CD4-positive, alpha-beta T cell treated with Interleukin-6 at 100 ng/mL for 8 hours (primary cell): ENCODE results near the gene APLP2.
"Not testable (repeated sequence)": the region's sequence is repeated elsewhere in the genome, so short reads cannot be mapped to it uniquely, and the experiment has no call there.

Experiments used
- DNase-seq: peaks from one replicate; pipeline ENCODE4 v3.0.0-alpha.2; 2020; ENCODE audit warnings: mixed read lengths, low spot score

Gene APLP2

DNA sequence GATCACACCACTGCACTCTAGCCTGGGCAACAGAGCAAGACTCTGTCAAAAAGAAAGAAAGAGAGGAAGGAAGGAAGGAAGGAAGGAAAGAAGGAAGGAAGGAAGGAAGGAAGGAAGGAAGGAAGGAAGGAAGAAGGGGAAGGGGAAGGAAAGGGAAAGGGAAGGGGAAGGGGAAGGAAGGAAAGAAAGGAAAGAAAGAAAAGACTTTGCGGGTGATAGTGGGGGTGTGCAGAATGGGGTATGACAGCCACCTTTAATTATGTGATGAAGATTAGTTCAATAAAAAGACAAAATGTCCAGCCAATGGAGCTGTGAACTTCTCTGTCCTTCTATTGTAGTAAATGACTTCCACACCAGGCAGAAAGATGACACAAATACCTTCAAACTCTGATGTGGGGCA, 8.7 kb upstream of the APLP2 start:
- no peak for DNase-seq

DNA sequence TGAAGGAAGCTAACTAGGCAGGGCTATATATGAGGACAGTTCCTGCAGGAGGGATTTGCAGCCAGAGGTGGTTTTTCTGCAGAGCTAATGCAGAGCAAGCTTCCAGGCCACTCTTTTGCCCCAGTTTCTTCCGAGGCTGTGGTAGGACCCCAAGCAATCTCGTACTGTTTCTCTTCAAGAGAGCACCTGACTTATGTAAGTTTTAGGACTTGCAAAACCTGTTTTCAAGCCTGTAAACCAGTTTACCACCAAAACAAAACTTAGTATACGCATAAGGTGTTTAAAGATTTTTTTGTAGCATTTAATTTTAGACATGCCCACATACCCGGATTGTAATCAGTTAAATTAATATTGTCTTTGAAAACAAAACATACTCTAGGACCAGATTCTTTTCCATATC, 7.7 kb upstream of the APLP2 start:
- DNase-seq, result no peak

DNA sequence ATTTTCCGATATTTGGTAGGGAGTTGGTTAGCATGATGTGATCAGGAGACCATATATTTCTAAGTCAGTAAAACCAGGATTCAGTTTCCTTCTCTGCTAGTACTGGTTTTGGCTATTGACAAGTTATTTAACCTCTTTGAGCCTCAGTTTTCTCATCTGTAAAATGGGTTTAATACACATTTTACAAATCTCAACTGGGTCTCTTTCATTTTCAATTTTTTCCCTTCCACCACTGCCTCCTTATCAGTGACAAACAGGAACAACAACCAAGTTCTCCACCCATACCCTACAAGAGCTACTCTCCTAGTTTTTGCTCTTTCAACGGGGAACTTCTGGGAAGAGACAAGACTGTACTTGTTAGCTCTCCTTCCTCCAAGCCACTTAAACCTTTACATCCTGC, 6.2 kb upstream of the APLP2 start:
- DNase-seq, result no peak

DNA sequence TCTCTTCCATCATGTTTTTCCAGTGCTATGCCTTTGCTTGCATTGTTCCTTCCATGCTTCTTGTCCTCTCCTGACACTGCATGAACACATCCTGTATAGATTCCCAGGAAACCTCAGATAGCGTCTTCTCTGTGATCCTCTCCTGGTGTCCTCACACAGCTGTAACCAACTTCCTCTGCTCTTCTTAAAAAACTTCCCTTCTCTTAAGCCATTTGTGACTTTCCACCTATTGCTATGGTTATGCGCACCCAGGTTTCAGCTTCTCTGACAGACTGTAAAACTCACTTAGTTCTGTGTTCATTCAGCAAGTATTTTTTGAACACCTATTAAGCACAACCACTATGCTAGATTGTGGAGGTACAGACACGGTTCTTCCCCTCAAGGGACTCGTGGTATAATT, 5.1 kb upstream of the APLP2 start:
- no peak for DNase-seq

DNA sequence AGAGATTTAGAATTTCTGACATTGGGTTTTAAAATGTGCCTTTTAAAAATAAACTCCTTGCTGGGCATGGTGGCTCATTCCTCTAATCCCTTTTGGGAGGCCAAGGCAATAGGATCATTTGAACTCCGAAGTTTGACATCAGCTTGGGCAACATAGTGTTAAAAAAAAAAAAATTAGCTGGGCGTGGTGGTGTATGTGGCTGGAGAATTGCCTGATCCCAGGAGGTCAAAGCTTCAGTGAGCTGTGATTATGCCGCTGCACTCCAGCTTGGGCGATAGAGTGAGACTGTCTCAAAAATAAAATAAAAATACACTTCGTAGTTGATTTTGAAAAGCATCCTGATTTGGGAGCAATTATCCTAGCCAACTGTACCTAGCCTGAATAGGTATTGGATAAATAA, 3.4 kb upstream of the APLP2 start:
- DNase-seq, result no peak

DNA sequence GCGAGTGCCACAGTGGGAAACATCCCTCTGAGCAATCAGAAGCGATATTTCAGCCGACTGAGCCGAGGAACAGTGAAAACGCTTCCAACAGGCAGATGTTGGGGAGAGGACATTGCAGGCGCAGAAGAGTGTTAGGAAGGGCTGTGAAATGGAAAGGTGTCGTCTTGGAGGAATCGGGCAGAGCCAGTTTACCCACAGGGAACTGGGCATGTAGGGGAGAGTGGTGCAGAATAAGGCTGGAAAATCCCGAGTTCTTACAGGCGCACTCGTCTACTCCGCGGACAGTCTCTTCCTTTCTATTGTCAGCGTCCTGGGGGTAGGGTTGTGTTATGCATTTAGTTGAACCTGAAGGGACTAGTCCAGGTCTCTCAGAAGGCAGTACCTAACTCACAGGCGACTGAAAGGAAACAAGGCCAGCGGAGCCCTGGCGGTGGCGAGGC, 1.1 kb upstream of the APLP2 start:
- no peak for DNase-seq

DNA sequence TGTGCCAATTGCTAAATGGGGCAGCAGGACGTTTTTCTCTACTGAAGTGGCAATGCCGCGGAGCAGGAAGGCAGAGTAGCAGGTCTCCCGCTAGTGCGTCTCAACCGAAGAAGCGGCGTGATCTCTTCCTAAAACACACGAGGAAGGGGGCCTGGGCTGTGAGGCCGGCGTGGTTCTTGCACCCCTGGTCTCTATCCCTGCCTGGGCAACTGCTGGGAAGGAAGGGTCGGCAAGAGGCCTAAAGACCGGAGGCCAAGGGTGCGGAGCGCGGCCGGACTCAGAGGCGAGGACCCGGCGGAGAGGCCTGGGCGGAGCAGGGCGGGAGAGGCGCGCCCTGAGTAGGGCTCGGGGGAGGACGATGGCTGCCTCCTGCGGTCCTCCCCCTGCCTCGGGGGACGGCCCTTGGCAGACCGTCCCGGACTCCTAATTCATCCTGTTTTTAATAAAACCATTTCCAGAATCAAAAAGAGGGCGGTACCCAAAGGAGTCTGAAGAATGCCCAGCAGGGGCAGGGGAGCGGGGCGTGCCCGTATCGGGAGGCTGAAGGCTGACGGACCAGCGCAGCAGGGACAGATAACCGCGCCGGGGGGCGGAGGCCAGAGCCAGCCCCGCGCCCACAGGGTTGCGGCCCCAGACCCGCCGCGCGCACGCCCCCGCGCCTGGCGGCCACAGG, 572 bp upstream of the APLP2 start:
- DNase-seq, result peak; percentile 53

DNA sequence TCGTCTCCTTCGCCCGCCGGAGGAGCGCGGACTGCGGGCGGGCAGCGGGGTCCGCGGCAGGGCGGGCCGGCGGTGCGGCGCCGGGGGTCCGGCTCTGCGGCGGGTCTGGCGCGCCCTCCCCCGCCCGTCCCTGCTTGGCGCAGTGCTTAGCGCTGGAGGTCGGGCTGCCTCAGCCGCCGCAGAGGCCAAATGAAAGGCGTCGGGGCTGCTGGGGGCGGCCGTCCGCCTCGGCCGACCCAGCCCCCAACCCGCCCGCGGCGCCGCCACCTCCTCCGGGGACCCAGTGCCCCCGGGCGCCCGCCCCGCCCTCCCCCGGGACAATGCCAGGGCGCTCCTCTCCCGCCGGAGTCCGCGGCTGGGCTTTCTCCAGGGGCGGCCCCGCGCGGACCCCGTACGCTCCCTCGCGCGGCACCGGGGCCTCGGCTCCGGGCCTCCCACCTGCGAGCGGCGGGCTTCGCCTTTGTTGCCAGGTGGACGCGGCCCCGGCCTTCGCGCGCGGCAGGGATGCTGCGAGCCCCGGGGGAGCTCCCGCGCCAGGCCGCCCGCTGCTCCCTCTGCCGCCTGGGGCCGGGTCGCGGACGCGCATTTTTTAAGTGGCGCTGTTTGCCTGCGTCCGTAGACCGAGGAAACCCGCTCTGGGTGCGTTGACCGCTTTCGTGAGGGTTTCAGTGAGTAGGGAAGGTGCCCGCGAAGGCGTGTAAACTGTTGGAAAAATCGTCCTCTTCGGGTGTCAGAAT, 583 bp downstream of the APLP2 start:
- peak; percentile 25 for DNase-seq

DNA sequence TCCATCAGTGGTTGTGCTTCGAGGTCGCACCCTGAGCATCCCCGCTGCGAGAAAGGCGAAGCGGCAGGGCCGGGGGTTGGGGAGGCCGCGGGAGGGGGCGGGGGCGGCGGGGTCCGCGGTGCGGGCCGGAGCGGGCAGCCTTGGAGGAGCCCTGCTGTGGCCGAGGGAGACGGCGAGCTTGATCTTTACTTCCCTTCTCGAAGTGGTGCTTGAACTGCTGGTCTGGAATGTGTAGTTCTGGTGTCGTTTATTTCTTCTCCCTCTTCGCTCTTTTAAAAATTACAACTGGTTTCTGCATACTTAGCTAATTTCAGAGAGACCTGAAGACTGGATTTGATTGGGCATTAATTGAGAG, 1.1 kb downstream of the APLP2 start:
- DNase-seq, result no peak

DNA sequence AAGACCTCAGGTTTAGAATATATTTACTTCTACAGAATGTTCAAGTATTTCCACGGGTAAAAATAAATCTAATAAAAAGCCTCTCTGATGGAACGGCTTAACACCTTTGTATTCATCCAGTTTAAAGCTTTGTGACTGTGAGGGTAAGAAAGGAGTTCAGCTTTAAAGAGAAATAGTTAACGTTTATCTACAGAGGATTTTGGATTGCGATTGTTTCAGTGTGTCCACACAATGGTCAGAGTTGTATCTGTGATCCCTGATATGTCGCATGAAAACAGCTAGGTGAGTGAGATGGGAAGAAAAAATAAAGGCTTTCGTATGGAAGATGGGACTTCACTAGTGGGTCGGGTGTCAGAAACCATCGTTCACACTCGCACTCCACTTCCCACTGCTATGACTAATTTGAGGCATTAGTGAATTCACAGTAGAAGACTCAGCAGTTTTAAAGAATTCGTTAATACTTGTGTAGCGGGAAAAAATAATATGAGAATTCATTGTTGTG, 1.6 kb downstream of the APLP2 start:
- DNase-seq, result no peak

DNA sequence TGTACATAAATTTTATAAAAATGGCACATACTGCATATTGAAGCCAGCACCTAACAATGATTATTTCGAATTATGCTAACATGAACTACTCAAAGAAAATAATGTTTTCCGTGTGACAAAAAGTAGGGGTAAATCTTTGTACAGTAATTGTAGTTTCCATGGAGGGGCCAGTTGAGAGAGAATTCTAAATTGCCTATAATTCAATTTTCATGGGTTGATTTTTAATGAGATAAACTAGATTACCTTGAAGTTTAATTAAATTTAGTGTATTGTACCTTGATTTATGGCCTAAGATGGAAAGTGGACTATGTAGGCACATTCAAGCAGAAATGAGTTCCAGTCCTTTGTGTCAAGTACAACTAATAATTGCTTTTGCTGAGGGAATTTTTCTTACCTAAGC, 5.0 kb downstream of the APLP2 start:
- DNase-seq, result no peak

DNA sequence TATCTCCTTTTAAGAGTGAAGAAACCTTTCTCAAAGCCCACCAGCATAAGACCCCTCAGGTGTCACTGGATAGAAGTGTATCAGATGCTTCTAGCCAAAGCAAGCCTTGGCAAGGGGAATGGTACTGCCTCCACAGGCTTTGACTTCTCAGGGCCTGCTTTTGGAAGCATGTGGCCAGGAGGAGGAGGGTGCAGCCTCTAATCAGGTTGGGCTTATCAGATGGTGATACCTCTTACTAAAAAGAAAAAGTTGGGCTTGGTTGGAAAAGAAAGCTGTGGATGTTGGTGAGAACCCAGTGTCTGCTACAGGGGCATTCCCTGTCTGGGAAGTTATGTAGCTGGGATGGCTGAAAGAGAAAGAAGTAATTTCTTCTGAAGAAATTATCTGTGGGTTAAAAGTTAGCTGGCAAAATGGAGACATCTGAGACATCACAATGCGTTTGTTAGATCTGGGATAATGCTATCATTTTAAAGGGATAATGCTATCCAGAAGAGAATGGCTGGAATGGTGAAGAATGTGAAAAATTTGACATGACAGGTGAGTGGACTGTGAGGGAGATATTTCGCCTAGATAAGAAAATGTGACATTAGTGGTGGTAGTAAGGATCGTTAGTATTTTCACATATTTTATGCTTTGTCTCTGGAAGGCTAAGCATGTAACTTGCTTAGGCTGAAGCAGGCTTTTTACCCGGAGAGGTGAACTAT, 7.2 kb downstream of the APLP2 start:
- no peak for DNase-seq

DNA sequence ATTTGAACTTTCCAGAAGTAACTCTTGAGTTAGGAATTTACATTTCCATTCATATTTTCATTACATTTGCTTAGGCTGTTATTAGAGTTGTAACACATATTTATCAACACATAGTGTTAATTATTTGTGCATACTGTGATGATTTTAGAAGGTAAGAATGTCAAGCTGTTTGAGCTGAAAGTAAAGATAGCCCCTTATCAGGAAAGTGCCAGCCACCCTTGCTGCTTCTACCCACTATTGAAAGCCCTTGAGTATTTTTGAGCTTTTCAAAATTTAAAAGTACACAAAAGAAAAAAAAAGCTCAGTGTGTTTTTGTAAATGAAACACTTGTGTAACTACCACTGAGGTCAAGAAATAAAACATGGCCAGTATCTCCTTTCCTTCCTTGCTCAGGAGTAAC, 8.0 kb downstream of the APLP2 start:
- no peak for DNase-seq

DNA sequence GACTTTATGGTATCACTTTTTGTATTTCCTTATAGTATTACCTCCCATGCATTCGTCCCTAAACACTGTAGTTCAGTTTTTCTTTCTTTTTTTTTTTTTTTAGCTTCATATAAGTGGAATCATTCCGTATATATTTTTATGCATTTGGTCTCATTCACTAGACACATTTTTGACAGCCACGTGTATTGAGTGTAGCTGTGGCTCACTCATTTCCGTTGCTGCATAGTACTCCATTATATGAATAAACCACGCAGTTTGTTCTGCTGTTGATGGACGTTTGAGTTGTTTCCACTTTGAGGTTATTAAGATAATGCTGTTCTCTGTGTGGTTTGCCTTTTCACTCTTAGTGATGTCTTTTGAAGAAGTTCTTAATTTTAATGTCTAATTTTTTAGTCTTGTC, 8.4 kb downstream of the APLP2 start:
- no peak for DNase-seq

DNA sequence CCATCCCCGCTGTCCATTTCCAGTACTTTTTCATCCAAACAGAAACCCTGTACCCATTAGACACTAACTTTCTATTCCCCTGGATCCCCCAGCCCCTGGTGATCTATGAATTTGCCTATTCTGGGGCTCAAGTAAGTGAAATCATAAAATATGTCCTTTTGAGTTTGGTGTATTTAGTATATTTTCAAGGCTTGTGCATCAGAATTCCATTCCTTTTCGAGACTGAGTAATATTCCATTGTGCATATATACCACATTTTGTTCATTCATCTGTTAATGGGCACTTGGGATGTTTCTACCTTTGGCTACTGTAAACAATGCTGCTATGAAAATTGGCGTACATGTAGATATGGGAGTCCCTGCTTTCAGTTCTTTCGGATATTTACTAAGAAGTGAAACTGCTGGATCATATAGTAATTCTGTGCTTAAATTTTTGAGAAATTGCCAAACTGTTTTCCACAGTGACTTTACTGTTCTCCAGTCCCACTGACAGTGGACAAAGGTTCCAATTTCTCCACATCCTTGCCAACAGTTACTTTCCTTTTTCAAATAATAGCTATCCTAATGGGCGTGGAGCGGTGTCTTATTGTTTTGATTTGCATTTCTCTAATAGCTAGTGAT, 16.1 kb downstream of the APLP2 start:
- DNase-seq, result no peak

DNA sequence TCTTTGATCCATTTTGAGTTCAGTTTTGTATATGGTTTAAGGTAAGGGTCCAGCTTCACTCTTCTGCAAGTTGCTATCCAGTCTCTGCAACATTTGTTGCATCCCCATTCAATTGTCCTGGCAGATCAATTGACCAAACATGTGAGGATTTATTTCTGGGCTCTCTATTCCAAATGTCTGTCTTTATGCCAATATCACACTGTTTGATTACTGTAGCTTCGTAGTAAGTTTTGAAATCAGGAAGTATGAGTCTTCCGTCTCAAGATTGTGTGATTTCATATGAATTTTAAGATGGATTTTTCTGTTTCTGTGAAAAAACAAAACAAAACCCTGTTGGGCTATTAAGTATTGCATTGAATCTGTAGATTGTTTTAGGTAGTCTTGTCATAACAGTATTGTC, 17.0 kb downstream of the APLP2 start:
- DNase-seq, result no peak

DNA sequence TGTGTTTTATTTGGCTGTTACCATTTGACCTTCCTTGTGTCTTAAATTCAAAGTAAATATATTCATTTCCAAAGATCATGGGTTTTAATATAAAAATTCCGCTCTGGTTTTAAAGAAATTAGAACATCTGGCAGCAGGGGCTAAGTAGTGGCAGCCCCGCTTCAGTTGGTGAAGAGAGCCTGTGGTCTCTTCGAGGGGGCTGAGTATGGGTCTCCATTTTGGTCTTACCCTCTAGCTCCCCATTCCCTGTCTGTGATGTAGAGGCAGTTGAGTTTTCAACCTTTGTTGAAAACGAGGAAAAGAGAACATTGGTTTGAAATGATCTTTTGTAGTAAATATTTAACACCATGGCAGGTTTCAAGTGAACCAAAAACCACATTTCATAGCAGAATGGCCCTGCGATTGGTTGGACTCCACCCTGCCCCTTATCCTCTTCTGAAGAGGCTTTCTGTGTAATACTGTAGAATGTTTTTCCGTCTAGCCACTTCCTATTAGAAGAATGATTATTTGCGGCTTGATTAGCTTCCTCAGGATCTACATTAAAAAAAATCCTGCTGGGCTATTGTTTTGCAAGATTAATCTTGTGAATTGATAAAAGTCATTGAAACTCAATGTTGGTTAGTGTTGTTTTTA, 17.7 kb downstream of the APLP2 start:
- DNase-seq, result no peak

DNA sequence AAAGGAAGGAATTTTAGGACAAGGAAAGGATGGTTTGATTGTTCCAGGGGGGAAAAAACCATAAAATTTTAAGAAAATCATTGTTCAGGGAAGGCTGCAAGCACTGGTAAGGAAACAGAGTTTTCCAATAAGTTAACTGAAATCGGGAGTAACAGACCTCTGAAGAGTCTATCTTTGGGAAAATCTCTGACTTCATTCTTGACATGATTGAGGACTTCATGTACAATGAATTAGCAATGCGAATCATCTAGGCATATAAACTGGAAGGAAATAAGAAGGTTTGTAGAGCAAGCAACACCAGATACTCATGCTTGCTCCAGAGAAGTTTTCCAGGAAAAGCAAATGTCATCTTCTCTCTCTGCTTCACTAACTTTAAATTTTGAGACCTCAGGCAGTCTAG, 18.5 kb downstream of the APLP2 start:
- DNase-seq, result no peak

DNA sequence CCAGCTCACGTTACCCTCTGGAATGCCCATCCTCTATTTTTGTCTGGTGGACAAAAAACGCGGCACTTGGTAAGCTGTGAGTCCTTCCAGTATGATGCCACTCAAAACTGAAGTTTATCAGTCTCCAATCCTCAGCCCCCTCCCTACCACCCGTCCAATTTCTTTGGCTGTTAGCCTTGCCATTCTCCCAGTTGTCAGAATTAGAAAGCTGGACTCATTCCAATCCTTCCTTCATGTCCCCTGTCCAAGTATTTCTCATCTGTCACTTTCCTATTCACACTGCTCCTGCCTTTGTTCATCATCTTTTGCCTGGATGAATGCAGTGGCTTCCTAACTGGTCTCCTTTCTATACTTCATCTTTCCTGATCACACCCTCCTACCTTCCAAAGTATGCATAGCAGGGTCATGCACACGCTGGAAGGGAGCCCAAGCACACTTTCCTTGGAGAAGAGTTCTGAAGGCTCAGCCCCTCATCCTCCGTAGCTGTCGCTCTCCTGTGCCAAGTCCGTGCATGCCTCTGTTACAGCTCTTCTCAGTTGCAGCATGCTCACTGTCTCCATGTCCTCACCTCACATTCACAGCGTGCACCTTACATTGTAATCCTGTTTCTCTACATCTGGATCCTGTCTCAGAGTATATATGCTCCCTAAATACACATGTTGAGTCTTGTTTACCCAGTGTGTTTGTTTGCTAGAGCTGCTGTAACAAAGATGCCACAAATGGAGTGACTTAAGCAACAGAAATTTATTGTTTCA, 19.4 kb downstream of the APLP2 start:
- DNase-seq, result no peak

DNA sequence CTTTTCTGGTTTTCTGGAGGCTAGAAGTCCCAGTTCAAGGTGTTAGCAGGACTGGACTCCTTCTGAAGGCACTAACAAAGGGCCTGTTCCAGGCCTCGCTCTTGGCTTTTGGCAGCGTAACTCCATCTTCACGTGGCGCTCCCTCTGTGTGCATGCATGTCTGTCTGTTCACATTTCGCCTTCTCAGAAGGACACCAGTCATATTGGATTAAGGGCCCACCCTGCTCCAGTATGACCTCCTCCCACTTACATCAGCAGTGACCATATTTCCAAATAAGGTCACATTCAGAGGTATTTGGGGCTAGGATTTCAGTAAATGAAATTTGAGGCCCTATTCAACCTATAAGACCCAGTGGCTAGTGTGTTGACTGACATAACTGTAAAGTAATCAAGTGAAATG, 20.0 kb downstream of the APLP2 start:
- no peak for DNase-seq

DNA sequence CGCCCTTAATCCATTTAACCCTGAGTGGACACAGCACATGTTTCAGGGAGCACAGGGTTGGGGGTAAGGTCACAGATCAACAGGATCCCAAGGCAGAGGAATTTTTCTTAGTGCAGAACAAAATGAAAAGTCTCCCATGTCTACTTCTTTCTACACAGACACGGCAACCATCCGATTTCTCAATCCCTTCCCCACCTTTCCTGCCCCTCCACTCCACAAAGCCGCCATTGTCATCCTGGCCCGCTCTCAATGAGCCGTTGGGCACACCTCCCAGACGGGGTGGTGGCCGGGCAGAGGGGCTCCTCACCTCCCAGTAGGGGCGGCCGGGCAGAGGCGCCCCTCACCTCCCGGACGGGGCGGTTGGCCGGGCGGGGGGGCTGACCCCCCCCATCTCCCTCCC, 20.8 kb downstream of the APLP2 start:
- DNase-seq, result not testable (repeated sequence)

DNA sequence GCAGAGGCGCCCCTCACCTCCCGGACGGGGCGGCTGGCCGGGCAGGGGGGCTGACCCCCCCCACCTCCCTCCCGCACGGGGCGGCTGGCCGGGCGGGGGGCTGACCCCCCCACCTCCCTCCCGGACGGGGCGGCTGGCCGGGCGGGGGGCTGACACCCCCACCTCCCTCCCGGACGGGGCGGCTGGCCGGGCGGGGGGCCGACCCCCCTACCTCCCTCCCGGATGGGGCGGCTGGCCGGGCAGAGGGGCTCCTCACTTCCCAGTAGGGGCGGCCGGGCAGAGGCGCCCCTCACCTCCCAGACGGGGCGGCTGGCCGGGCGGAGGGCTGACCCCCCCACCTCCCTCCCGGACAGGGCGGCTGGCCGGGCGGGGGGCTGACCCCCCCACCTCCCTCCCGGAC, 21.5 kb downstream of the APLP2 start:
- not testable (repeated sequence) for DNase-seq
